Panc1 (cell line): ENCODE measurements around the gene ZDHHC7. TPM values are rescaled to one million over a fixed set of nuclear protein-coding genes. Genes with fewer than 3 reads are reported as not detected.

Source experiments
- ATAC-seq: fragments of 200-7000 bp; cut with Tn5 transposase; 2 replicates; pipeline ENCODE4 v1.9.1; 2020; ENCODE audit warnings: mild to moderate bottlenecking, moderate library complexity
- BruUV-seq: library from RNA; stranded (reverse); fragments of 400-500 nt; replicated peaks from 2 replicates; lab custom pipeline; 2021; lab: Mats Ljungman, UMichigan
- CTCF ChIA-PET: fragments of 300-600 bp; sonication (Branson Sonifier 250); formaldehyde crosslinking; loops from one replicate; lab custom pipeline; 2022; ENCODE audit warnings: antibody characterized with exemption; lab: Charles Lee
- POLR2A ChIA-PET: fragments of 300-600 bp; sonication (Branson Sonifier 250); formaldehyde crosslinking; loops from one replicate; lab custom pipeline; 2022; ENCODE audit warnings: antibody characterized with exemption; lab: Charles Lee
- DNase-seq: peaks from one replicate; pipeline ENCODE4 v3.0.0-alpha.2; 2010; ENCODE audit warnings: low read depth, low spot score
- H3K27ac ChIP-seq: 2 replicates; pipeline ENCODE4 v1.5.1; 2011; ENCODE audit warnings: mild to moderate bottlenecking, low read length, inconsistent platforms
- H3K27me3 ChIP-seq: fragments of 200-500 bp; sonication (Bioruptor generic); 2 replicates; pipeline ENCODE4 v1.6.0; 2014; ENCODE audit warnings: low read length, inconsistent platforms; ENCODE audit not compliant: control insufficient read depth, insufficient read depth
- H3K36me3 ChIP-seq: fragments of 200-500 bp; sonication (Bioruptor generic); 2 replicates; pipeline ENCODE4 v1.5.1; 2014; ENCODE audit warnings: inconsistent platforms, mild to moderate bottlenecking, low read length, moderate library complexity; ENCODE audit not compliant: control insufficient read depth, insufficient read depth
- H3K4me1 ChIP-seq: 2 replicates; pipeline ENCODE4 v1.5.1; 2011; ENCODE audit warnings: inconsistent platforms, mild to moderate bottlenecking, low read length, moderate library complexity; ENCODE audit not compliant: control insufficient read depth, insufficient read depth
- H3K4me3 ChIP-seq, 2 experiments: 2 replicates each; pipeline ENCODE4 v1.5.1; 2011 to 2012; ENCODE audit warnings: low read depth in 2 of 2, low read length in 2 of 2, mild to moderate bottlenecking in 2 of 2, inconsistent platforms in 1 of 2, moderate library complexity in 1 of 2
- H3K9me3 ChIP-seq: fragments of 200-500 bp; sonication (Bioruptor generic); 2 replicates; pipeline ENCODE4 v1.5.1; 2014; ENCODE audit warnings: low read depth, mild to moderate bottlenecking, inconsistent platforms, low read length, moderate library complexity; ENCODE audit not compliant: control insufficient read depth, insufficient read depth
- CTCF ChIP-seq: fragments of 450-650 bp; IDR thresholded peaks from 2 replicates; pipeline ENCODE4 v1.5.1; 2017; ENCODE audit warnings: mild to moderate bottlenecking
- POLR2AphosphoS5 ChIP-seq: IDR thresholded peaks from 2 replicates; pipeline ENCODE4 v1.6.1; 2012; ENCODE audit warnings: mild to moderate bottlenecking, low read depth, low read length, moderate library complexity
- REST ChIP-seq, 2 experiments: IDR thresholded peaks; 2 replicates each; pipeline ENCODE4 v1.6.1; 2011 to 2012; ENCODE audit warnings: low read depth in 2 of 2, control low read depth in 1 of 2, low read length in 1 of 2, mild to moderate bottlenecking in 1 of 2, moderate library complexity in 1 of 2; ENCODE audit not compliant: insufficient read depth in 1 of 2
- SIN3A ChIP-seq: IDR thresholded peaks from 2 replicates; pipeline ENCODE4 v1.6.1; 2012; ENCODE audit warnings: low read depth, mild to moderate bottlenecking, low read length, moderate library complexity, borderline replicate concordance; ENCODE audit not compliant: insufficient read depth
- TCF7L2 ChIP-seq: IDR thresholded peaks from 2 replicates; pipeline ENCODE4 v1.6.1; 2011; ENCODE audit warnings: mild to moderate bottlenecking, low read depth, low read length, inconsistent platforms
- in situ Hi-C: cut with HindIII; loops from 2 replicates; pipeline ENCODE4 v1.10.0; 2016; ENCODE audit warnings: low sequenced_read_pairs, low pct_unique_long_range_greater_than_20kb
- intact Hi-C: fragments of 100-400 bp; cut with micrococcal nuclease; formaldehyde crosslinking; loops from one replicate; pipeline ENCODE4 v1.10.0; 2022; ENCODE audit not compliant: unreplicated experiment
- total RNA-seq: library from RNA; stranded (reverse); gene quantifications from one replicate; pipeline ENCODE4 v1.2.1, GENCODE V29; 2021; ENCODE audit not compliant: unreplicated experiment

Gene ZDHHC7
- total RNA-seq, 1 experiment from 2014 or later: 71.5 TPM

GRCh38 chr16:84930298-84931106 lies 80.8 kb downstream of the ZDHHC7 start:
- TF ChIP-seq CTCF: no peak
- no peak for TF ChIP-seq SIN3A
- TF ChIP-seq TCF7L2: no peak
- TF ChIP-seq POLR2AphosphoS5: no peak
- no peak for TF ChIP-seq REST (IDR thresholded peaks at IDR 0.05; ENCODE audit: insufficient read depth in 1 of 2, low read depth in 2 of 2, low read length in 1 of 2)
- no peak for ATAC-seq
- Histone ChIP-seq H3K4me1 (no peaks in the 10 kb centered on the region), H3K9me3 (no peaks in the 10 kb centered on the region), H3K36me3 (no peaks in the 10 kb centered on the region), H3K27ac (no peak overlapping the region), H3K4me3 (no peak overlapping the region), H3K27me3 (no peaks in the 10 kb centered on the region)
- intact Hi-C loops (no loop called here), in situ Hi-C loops (no loop called here)
- DNase-seq: no peak
- POLR2A ChIA-PET: no interaction called here
- BruUV-seq: no TSS peak
- CTCF ChIA-PET: no interaction called here

- no peaks in the 10 kb centered on the region for H3K4me1 ChIP-seq
- intact Hi-C loops (loop anchor here (5.0 kb wide), 1 partner anchor 43 kb away; no protein-coding TSS in a partner anchor), in situ Hi-C loops (no loop called here)
- ChIA-PET CTCF (interaction anchor here (0.6 kb wide), 1 partner anchor 175 kb away, joined by 3 read pairs; no protein-coding TSS in a partner anchor), POLR2A (no interaction called here)
- no peaks in the 10 kb centered on the region for H3K9me3 ChIP-seq
- no peak for TF ChIP-seq POLR2AphosphoS5
- TF ChIP-seq SIN3A: no peak
- TF ChIP-seq TCF7L2: no peak
- TF ChIP-seq REST (IDR thresholded peaks at IDR 0.05; ENCODE audit: insufficient read depth in 1 of 2, low read depth in 2 of 2, low read length in 1 of 2): no peak
- TF ChIP-seq CTCF: no peak
- no peak overlapping the region for H3K27ac ChIP-seq
- H3K4me3 ChIP-seq: no peak overlapping the region
- H3K36me3 ChIP-seq: no peaks in the 10 kb centered on the region
- no peak for DNase-seq
- BruUV-seq: no TSS peak
- no peaks in the 10 kb centered on the region for H3K27me3 ChIP-seq
- 0 out of 2 replicates have a peak, but pooled peaks have one; percentile 19 for ATAC-seq
Measured at GRCh38 chr16:84929421-84930297, 81.7 kb downstream of the ZDHHC7 start.
